Muscle layer of duodenum (tissue), 2 donors: ENCODE measurements around the gene GLYR1.
A peak's percentile ranks its signal among the peaks of the same experiment; 100 is the strongest.

Experiments used
- H3K27ac ChIP-seq: one replicate; pipeline ENCODE4 v1.7.0; 2013; ENCODE audit warnings: mild to moderate bottlenecking, low read length
- H3K27me3 ChIP-seq: one replicate; pipeline ENCODE4 v1.7.0; 2013; ENCODE audit warnings: low read depth, mild to moderate bottlenecking, control low read depth, low read length
- H3K36me3 ChIP-seq, 2 donors: one replicate each; pipeline ENCODE4 v1.7.0; 2013; ENCODE audit warnings: low read length in 2 of 2, control low read depth in 1 of 2, mild to moderate bottlenecking in 1 of 2; ENCODE audit not compliant: insufficient read depth in 2 of 2, control insufficient read depth in 1 of 2
- H3K4me1 ChIP-seq, 2 donors: one replicate each; pipeline ENCODE4 v1.7.0; 2013; ENCODE audit warnings: low read length in 2 of 2, mild to moderate bottlenecking in 2 of 2, control low read depth in 1 of 2, moderate library complexity in 1 of 2; ENCODE audit not compliant: insufficient read depth in 2 of 2, control insufficient read depth in 1 of 2
- H3K4me3 ChIP-seq, 2 donors: one replicate each; pipeline ENCODE4 v1.7.0; 2013; ENCODE audit warnings: low read length in 2 of 2, low read depth in 1 of 2, mild to moderate bottlenecking in 1 of 2
- H3K9me3 ChIP-seq, 2 donors: one replicate each; pipeline ENCODE4 v1.7.0; 2013; ENCODE audit warnings: low read length in 2 of 2, control low read depth in 1 of 2, mild to moderate bottlenecking in 1 of 2; ENCODE audit not compliant: control insufficient read depth in 1 of 2
- donor health status: healthy.

GLYR1 gene

GRCh38 chr16:4766875-4767628 is 80.0 kb downstream of the GLYR1 start, which contains the start of gene ZNF500:
TSS of gene ZNF500 (minus strand) at chr16:4767162. CDS start at chr16:4765978, 1,184 bp downstream.
- peak within 1 kb of the TSS; percentile 75 to 98 for H3K4me3 ChIP-seq
- no peaks in the 10 kb centered on the region for H3K27me3 ChIP-seq
- H3K27ac ChIP-seq = peak within 1 kb of the TSS; percentile 78
- H3K9me3 ChIP-seq = no peaks in the 10 kb centered on the region
- H3K4me1 ChIP-seq = peaks cover 5 to 33% of the 10 kb centered on the region in 2 donors
- peaks cover 9 to 25% of the 10 kb centered on the region in 2 donors for H3K36me3 ChIP-seq

GRCh38 chr16:4765511-4766474 is 81.3 kb downstream of the GLYR1 start:
- Histone ChIP-seq H3K4me1 (peaks cover 5 to 33% of the 10 kb centered on the region in 2 donors), H3K27me3 (no peaks in the 10 kb centered on the region), H3K4me3 (peak overlapping the region; percentile 75 to 98), H3K27ac (peak overlapping the region; percentile 56), H3K36me3 (peaks cover 12 to 33% of the 10 kb centered on the region in 2 donors), H3K9me3 (no peaks in the 10 kb centered on the region)

GRCh38 chr16:4763791-4764190 is 83.3 kb downstream of the GLYR1 start:
- Histone ChIP-seq H3K9me3 (no peaks in the 10 kb centered on the region), H3K36me3 (peaks cover 25 to 53% of the 10 kb centered on the region in 2 donors), H3K27me3 (no peaks in the 10 kb centered on the region), H3K27ac (no peak overlapping the region), H3K4me3 (no peak overlapping the region), H3K4me1 (peaks cover 5 to 41% of the 10 kb centered on the region in 2 donors)

- Histone ChIP-seq H3K9me3 (no peaks in the 10 kb centered on the region), H3K27me3 (no peaks in the 10 kb centered on the region), H3K4me1 (peaks cover 5 to 34% of the 10 kb centered on the region in 2 donors), H3K36me3 (peaks cover 32 to 62% of the 10 kb centered on the region in 2 donors), H3K27ac (no peak overlapping the region), H3K4me3 (no peak overlapping the region)
Measured at GRCh38 chr16:4762205-4762604, 84.9 kb downstream of the GLYR1 start.

- Histone ChIP-seq H3K27me3 (no peaks in the 10 kb centered on the region), H3K9me3 (no peaks in the 10 kb centered on the region), H3K36me3 (peaks cover 40 to 76% of the 10 kb centered on the region in 2 donors), H3K4me3 (no peak overlapping the region), H3K4me1 (peaks cover 0 to 23% of the 10 kb centered on the region in 2 donors), H3K27ac (no peak overlapping the region)
Measured at GRCh38 chr16:4760221-4760910, 86.7 kb downstream of the GLYR1 start.

- no peaks in the 10 kb centered on the region for H3K27me3 ChIP-seq
- H3K9me3 ChIP-seq = no peaks in the 10 kb centered on the region
- no peak overlapping the region for H3K4me3 ChIP-seq
- no peak overlapping the region for H3K27ac ChIP-seq
- peaks cover 0 to 11% of the 10 kb centered on the region in 2 donors for H3K4me1 ChIP-seq
- H3K36me3 ChIP-seq = peaks cover 39 to 83% of the 10 kb centered on the region in 2 donors
Measured at GRCh38 chr16:4755687-4756086, 91.4 kb downstream of the GLYR1 start.

- Histone ChIP-seq H3K9me3 (no peaks in the 10 kb centered on the region), H3K36me3 (peaks cover 35 to 77% of the 10 kb centered on the region in 2 donors), H3K4me3 (no peak overlapping the region), H3K4me1 (peaks cover 0 to 3% of the 10 kb centered on the region in 2 donors), H3K27ac (no peak overlapping the region), H3K27me3 (no peaks in the 10 kb centered on the region)
Measured at GRCh38 chr16:4754865-4755264, 92.2 kb downstream of the GLYR1 start.

GRCh38 chr16:4753227-4753626 is 93.9 kb downstream of the GLYR1 start:
- Histone ChIP-seq H3K4me1 (no peaks in the 10 kb centered on the region), H3K4me3 (no peak overlapping the region), H3K27me3 (no peaks in the 10 kb centered on the region), H3K9me3 (no peaks in the 10 kb centered on the region), H3K27ac (no peak overlapping the region), H3K36me3 (peaks cover 22 to 61% of the 10 kb centered on the region in 2 donors)
